Gastrocnemius medialis (tissue), 4 donors: ENCODE measurements around the gene ATRAID. TPM values are rescaled to one million over a fixed set of nuclear protein-coding genes. Genes with fewer than 3 reads are reported as not detected.

ENCODE experiments used
- ATAC-seq, 2 donors: fragments of 150-250 bp; one replicate each; pipeline ENCODE4 v1.9.1; 2016
- DNase-seq, 2 donors: peaks; one replicate each; pipeline ENCODE4 v3.0.0-alpha.2; 2019
- H3K27ac ChIP-seq, 4 donors: fragments of 200-600 bp; sonication (generic); 1 replicate in 1 of 4; 2 replicates in 3 of 4; pipeline ENCODE4 v1.5.1; 2016 to 2018; ENCODE audit warnings: mild to moderate bottlenecking in 2 of 4, moderate library complexity in 1 of 4
- H3K27me3 ChIP-seq, 3 donors: fragments of 200-600 bp; sonication (generic) in 2 of 3; 1 replicate in 1 of 3; 2 replicates in 2 of 3; pipeline versions ENCODE4 v1.5.1 to v1.6.0; 2016 to 2019; ENCODE audit warnings: mild to moderate bottlenecking in 1 of 3, moderate library complexity in 1 of 3
- H3K36me3 ChIP-seq, 2 donors: fragments of 200-600 bp; sonication (generic) in 1 of 2; one replicate each; pipeline ENCODE4 v1.5.1; 2017 to 2018
- H3K4me1 ChIP-seq, 2 donors: fragments of 200-600 bp; sonication (generic) in 1 of 2; one replicate each; pipeline ENCODE4 v1.5.1; 2016 to 2017; ENCODE audit warnings: mild to moderate bottlenecking in 2 of 2
- H3K4me3 ChIP-seq, 4 donors: fragments of 200-600 bp; sonication (generic) in 3 of 4; 1 replicate in 1 of 4; 2 replicates in 3 of 4; pipeline ENCODE4 v1.5.1; 2016 to 2019; ENCODE audit warnings: mild to moderate bottlenecking in 2 of 4
- H3K9me3 ChIP-seq, 3 donors: fragments of 200-600 bp; sonication (generic) in 2 of 3; 1 replicate in 1 of 3; 2 replicates in 2 of 3; pipeline ENCODE4 v1.5.1; 2016 to 2019
- CTCF ChIP-seq, 5 experiments: fragments of 450-650 bp in 3 of 5; fragments of 200-600 bp in 2 of 5; sonication (generic) in 2 of 5; IDR thresholded peaks in 4 of 5; conservative IDR thresholded peaks in 1 of 5; 1 replicate in 4 of 5; 2 replicates in 1 of 5; pipeline ENCODE4 v1.5.1; 2016 to 2019; ENCODE audit warnings: antibody characterized with exemption in 5 of 5, mild to moderate bottlenecking in 3 of 5, moderate library complexity in 3 of 5
- POLR2A ChIP-seq, 2 donors: fragments of 450-650 bp; IDR thresholded peaks; one replicate each; pipeline ENCODE4 v1.6.1; 2017; ENCODE audit warnings: antibody characterized with exemption in 2 of 2, mild to moderate bottlenecking in 2 of 2, moderate library complexity in 2 of 2
- in situ Hi-C, 4 donors: fragments of 200-750 bp; cut with MboI; loops; one replicate each; pipeline versions ENCODE4 v1.15.0 to v1.8.0; 2017; ENCODE audit warnings: low sequenced_read_pairs in 4 of 4
- intact Hi-C: fragments of 100-400 bp; cut with DNase I; formaldehyde crosslinking; loops from one replicate; pipeline ENCODE4 v1.15.1; 2023; ENCODE audit warnings: low total_unique reads
- total RNA-seq, 4 donors: library from RNA; depleted of rRNA; stranded (reverse); fragments of >200 nt; gene quantifications; one replicate each; pipeline versions ENCODE4 v1.1.0 to v1.2.3, GENCODE V29; 2016

ATRAID gene
- total RNA-seq, 4 donors from 2014 or later, result 131 to 203 (median 171) TPM

GRCh38 chr2:27255660-27256059 lies 43.8 kb downstream of the ATRAID start:
- in situ Hi-C loops, result no loop called here
- peaks cover 11 to 25% (median 19%) of the 10 kb centered on the region in 3 donors for H3K27me3 ChIP-seq
- DNase-seq (no peak), ATAC-seq (no peak)
- H3K9me3 ChIP-seq, result no peaks in the 10 kb centered on the region
- H3K27ac ChIP-seq, result no peak overlapping the region
- H3K4me1 ChIP-seq, result no peaks in the 10 kb centered on the region
- TF ChIP-seq POLR2A (IDR thresholded peaks at IDR 0.05) (no peak), CTCF (IDR thresholded peaks at IDR 0.05 in 4 of 5, conservative IDR thresholded peaks at IDR 0.05 in 1 of 5) (no peak)
- intact Hi-C loops, result no loop called here
- H3K4me3 ChIP-seq, result no peak overlapping the region
- H3K36me3 ChIP-seq, result no peaks in the 10 kb centered on the region

- Histone ChIP-seq H3K9me3 (no peaks in the 10 kb centered on the region), H3K4me3 (no peak overlapping the region), H3K4me1 (peaks cover 0 to 2% of the 10 kb centered on the region in 2 donors), H3K27me3 (peaks cover 24 to 38% (median 32%) of the 10 kb centered on the region in 3 donors), H3K27ac (no peak overlapping the region), H3K36me3 (no peaks in the 10 kb centered on the region)
- ATAC-seq, result no peak
- in situ Hi-C loops (no loop called here), intact Hi-C loops (no loop called here)
- DNase-seq, result no peak
- no peak for TF ChIP-seq CTCF (IDR thresholded peaks at IDR 0.05 in 4 of 5, conservative IDR thresholded peaks at IDR 0.05 in 1 of 5)
- TF ChIP-seq POLR2A (IDR thresholded peaks at IDR 0.05), result no peak
Measured at GRCh38 chr2:27256855-27257454, 45.1 kb downstream of the ATRAID start.

- intact Hi-C loops, result no loop called here
- Histone ChIP-seq H3K27me3 (peaks cover 35 to 47% (median 43%) of the 10 kb centered on the region in 3 donors), H3K4me1 (peaks cover 7 to 9% of the 10 kb centered on the region in 2 donors), H3K27ac (no peak overlapping the region), H3K9me3 (no peaks in the 10 kb centered on the region), H3K4me3 (no peak overlapping the region), H3K36me3 (no peaks in the 10 kb centered on the region)
- DNase-seq (no peak), ATAC-seq (no peak)
- in situ Hi-C loops, result no loop called here
- no peak for TF ChIP-seq POLR2A (IDR thresholded peaks at IDR 0.05)
- no peak for TF ChIP-seq CTCF (IDR thresholded peaks at IDR 0.05 in 4 of 5, conservative IDR thresholded peaks at IDR 0.05 in 1 of 5)
Measured at GRCh38 chr2:27258051-27258450, 46.2 kb downstream of the ATRAID start.

GRCh38 chr2:27261241-27261925 lies 49.5 kb downstream of the ATRAID start:
- H3K27ac ChIP-seq, result no peak overlapping the region
- DNase-seq (no peak), ATAC-seq (no peak)
- H3K36me3 ChIP-seq, result no peaks in the 10 kb centered on the region
- H3K4me3 ChIP-seq, result no peak overlapping the region
- H3K9me3 ChIP-seq, result no peaks in the 10 kb centered on the region
- intact Hi-C loops (no loop called here), in situ Hi-C loops (no loop called here)
- TF ChIP-seq CTCF (IDR thresholded peaks at IDR 0.05 in 4 of 5, conservative IDR thresholded peaks at IDR 0.05 in 1 of 5) (no peak), POLR2A (IDR thresholded peaks at IDR 0.05) (no peak)
- peaks cover 68 to 80% (median 71%) of the 10 kb centered on the region in 3 donors for H3K27me3 ChIP-seq
- peaks cover 25 to 26% of the 10 kb centered on the region in 2 donors for H3K4me1 ChIP-seq
